Mammary epithelial cell (primary cell): ENCODE results near the gene FPGS.

Experiments used
- CTCF ChIP-seq, 2 donors: IDR thresholded peaks in 1 of 2; conservative IDR thresholded peaks in 1 of 2; 2 replicates each; pipeline ENCODE4 v1.5.1; 2011 to 2012; ENCODE audit warnings: inconsistent platforms in 2 of 2, low read length in 2 of 2, mild to moderate bottlenecking in 2 of 2, control low read depth in 1 of 2, low read depth in 1 of 2; ENCODE audit not compliant: insufficient read depth in 1 of 2; ENCODE audit errors: extremely low read depth in 1 of 2
- EZH2 ChIP-seq: IDR thresholded peaks from 2 replicates; pipeline ENCODE4 v1.6.1; 2012; ENCODE audit warnings: low read length, inconsistent platforms, borderline replicate concordance

- TF ChIP-seq CTCF (conservative IDR thresholded peaks at IDR 0.05 in 1 of 2, IDR thresholded peaks at IDR 0.05 in 1 of 2; ENCODE audit: extremely low read depth in 1 of 2, insufficient read depth in 1 of 2, low read depth in 1 of 2, low read length in 2 of 2) (no peak), EZH2 (no peak)
Measured at GRCh38 chr9:127812011-127812410, 9.3 kb downstream of the FPGS start.
